ENCODE results near the gene FGB. TPM values are rescaled to one million over a fixed set of nuclear protein-coding genes. Genes with fewer than 3 reads are reported as not detected.

The FGB gene
- total and polyA plus RNA-seq, 2 of the 13 experiments (the other 11 are each of a cell fraction or from before 2014, with no cell fraction given): 226 to 784 TPM

DNA sequence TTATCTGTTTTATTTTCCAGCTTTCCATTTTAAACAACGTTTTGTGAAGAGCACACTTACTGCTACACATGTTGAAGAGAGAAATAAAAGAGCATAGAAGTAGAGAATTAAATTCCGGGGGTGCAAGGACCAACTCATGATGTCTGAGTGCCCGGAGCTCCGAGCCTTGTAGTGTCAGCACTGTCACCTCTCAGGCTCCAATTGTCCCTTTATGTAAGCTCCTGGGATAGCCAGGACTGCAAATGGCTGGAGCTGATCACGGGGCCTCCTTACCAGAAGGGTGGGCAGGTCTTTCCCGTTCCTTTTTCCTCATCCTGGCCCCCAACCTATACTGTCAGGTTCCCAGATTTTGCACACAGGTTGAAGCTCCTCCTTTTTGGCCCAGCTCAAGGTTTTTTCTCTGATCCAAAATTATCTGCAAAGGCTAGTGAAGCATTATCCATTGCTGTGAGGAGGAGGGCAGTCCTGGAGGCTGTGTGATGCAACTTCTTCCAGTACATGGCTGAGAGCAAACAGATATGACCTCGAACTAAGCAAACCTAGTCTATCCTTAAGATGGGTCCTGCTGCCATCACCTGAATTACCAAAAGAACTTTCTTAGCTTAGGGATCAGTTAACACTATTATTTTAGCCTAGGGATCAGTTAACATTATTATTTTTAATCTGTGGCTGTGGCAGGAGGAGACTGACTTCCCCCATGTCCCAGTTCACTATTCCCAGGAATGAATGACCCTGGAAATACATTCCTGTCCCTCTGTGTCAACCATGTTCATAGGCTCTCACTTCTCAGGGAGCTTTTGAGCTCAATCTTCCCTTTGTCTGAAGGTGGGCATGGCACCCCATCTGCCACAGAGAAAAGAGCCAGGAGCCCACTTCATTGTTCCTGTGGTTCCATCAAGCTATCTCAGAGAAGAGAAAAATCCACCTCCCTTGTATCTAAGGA is 49.9 kb downstream of the FGB start, which contains the start of gene FGG (continued):
- no peak for TF ChIP-seq XRCC5 (optimal IDR thresholded peaks at IDR 0.05; ENCODE audit: low read length)
- no peak for TF ChIP-seq ZNF644 (CRISPR knock-in tag; IDR thresholded peaks at IDR 0.05; ENCODE audit: low read depth)
- TF ChIP-seq ZNF12 (CRISPR knock-in tag; IDR thresholded peaks at IDR 0.05): no peak
- no peak for TF ChIP-seq FOXP1 (IDR thresholded peaks at IDR 0.05)
- TF ChIP-seq FOXP1 (CRISPR knock-in tag; IDR thresholded peaks at IDR 0.05): 0 out of 2 replicates have a peak, but pooled peaks have one; percentile 5
- TF ChIP-seq CBX1 (IDR thresholded peaks at IDR 0.05; ENCODE audit: low read depth): peak; percentile 33
- 0 out of 2 replicates have a peak, but pooled peaks have one; percentile 14 for TF ChIP-seq JUN (CRISPR knock-in tag; IDR thresholded peaks at IDR 0.05)
- peak; percentile 89 for TF ChIP-seq SIN3A (IDR thresholded peaks at IDR 0.05; ENCODE audit: borderline replicate concordance, low read depth, low read length)
- TF ChIP-seq SIX4 (CRISPR knock-in tag; IDR thresholded peaks at IDR 0.05): peak; percentile 63; the same call in 1 of the 2 replicates
- TF ChIP-seq NFKBIZ (CRISPR knock-in tag; IDR thresholded peaks at IDR 0.05): peak; percentile 64; the same call in 1 of the 2 replicates
- TF ChIP-seq ZBTB38 (CRISPR knock-in tag; IDR thresholded peaks at IDR 0.05): 0 out of 2 replicates have a peak, but pooled peaks have one; percentile 56
- TF ChIP-seq NCOR1 (IDR thresholded peaks at IDR 0.05; ENCODE audit: borderline replicate concordance, low read length): peak; percentile 60; the same call in 1 of the 2 replicates
- TF ChIP-seq ZBTB7B (CRISPR knock-in tag; IDR thresholded peaks at IDR 0.05): peak; percentile 67; the same call in 1 of the 2 replicates
- 0 out of 2 replicates have a peak, but pooled peaks have one; percentile 24 for TF ChIP-seq ZNF121 (CRISPR knock-in tag; IDR thresholded peaks at IDR 0.05)
- TF ChIP-seq, protein P1, sequence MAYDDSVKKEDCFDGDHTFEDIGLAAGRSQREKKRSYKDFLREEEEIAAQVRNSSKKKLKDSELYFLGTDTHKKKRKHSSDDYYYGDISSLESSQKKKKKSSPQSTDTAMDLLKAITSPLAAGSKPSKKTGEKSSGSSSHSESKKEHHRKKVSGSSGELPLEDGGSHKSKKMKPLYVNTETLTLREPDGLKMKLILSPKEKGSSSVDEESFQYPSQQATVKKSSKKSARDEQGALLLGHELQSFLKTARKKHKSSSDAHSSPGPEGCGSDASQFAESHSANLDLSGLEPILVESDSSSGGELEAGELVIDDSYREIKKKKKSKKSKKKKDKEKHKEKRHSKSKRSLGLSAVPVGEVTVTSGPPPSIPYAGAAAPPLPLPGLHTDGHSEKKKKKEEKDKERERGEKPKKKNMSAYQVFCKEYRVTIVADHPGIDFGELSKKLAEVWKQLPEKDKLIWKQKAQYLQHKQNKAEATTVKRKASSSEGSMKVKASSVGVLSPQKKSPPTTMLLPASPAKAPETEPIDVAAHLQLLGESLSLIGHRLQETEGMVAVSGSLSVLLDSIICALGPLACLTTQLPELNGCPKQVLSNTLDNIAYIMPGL (CRISPR knock-in tag; IDR thresholded peaks at IDR 0.05; ENCODE audit: borderline replicate concordance in 1 of 2, low read depth in 1 of 2): peak in 1 of 2 experiments; percentile 20; a peak in 2 of 4 replicates
- TF ChIP-seq, protein P2, sequence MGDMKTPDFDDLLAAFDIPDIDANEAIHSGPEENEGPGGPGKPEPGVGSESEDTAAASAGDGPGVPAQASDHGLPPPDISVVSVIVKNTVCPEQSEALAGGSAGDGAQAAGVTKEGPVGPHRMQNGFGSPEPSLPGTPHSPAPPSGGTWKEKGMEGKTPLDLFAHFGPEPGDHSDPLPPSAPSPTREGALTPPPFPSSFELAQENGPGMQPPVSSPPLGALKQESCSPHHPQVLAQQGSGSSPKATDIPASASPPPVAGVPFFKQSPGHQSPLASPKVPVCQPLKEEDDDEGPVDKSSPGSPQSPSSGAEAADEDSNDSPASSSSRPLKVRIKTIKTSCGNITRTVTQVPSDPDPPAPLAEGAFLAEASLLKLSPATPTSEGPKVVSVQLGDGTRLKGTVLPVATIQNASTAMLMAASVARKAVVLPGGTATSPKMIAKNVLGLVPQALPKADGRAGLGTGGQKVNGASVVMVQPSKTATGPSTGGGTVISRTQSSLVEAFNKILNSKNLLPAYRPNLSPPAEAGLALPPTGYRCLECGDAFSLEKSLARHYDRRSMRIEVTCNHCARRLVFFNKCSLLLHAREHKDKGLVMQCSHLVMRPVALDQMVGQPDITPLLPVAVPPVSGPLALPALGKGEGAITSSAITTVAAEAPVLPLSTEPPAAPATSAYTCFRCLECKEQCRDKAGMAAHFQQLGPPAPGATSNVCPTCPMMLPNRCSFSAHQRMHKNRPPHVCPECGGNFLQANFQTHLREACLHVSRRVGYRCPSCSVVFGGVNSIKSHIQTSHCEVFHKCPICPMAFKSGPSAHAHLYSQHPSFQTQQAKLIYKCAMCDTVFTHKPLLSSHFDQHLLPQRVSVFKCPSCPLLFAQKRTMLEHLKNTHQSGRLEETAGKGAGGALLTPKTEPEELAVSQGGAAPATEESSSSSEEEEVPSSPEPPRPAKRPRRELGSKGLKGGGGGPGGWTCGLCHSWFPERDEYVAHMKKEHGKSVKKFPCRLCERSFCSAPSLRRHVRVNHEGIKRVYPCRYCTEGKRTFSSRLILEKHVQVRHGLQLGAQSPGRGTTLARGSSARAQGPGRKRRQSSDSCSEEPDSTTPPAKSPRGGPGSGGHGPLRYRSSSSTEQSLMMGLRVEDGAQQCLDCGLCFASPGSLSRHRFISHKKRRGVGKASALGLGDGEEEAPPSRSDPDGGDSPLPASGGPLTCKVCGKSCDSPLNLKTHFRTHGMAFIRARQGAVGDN (CRISPR knock-in tag; IDR thresholded peaks at IDR 0.05): peak; percentile 10; the same call in 1 of the 2 replicates
- TF ChIP-seq HOXA5 (CRISPR knock-in tag; IDR thresholded peaks at IDR 0.05): peak; percentile 58; the same call in 1 of the 2 replicates
- 0 out of 2 replicates have a peak, but pooled peaks have one; percentile 41 for TF ChIP-seq ZBTB3 (CRISPR knock-in tag; IDR thresholded peaks at IDR 0.05; ENCODE audit: borderline replicate concordance, low read depth)
- peak; percentile 46 for TF ChIP-seq TCF7 (IDR thresholded peaks at IDR 0.05; ENCODE audit: low read depth)
- TF ChIP-seq, protein P3, sequence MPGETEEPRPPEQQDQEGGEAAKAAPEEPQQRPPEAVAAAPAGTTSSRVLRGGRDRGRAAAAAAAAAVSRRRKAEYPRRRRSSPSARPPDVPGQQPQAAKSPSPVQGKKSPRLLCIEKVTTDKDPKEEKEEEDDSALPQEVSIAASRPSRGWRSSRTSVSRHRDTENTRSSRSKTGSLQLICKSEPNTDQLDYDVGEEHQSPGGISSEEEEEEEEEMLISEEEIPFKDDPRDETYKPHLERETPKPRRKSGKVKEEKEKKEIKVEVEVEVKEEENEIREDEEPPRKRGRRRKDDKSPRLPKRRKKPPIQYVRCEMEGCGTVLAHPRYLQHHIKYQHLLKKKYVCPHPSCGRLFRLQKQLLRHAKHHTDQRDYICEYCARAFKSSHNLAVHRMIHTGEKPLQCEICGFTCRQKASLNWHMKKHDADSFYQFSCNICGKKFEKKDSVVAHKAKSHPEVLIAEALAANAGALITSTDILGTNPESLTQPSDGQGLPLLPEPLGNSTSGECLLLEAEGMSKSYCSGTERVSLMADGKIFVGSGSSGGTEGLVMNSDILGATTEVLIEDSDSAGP (CRISPR knock-in tag; IDR thresholded peaks at IDR 0.05; ENCODE audit: borderline replicate concordance): peak; percentile 29; the same call in 1 of the 2 replicates
- no peak for TF ChIP-seq ATRX (CRISPR knock-in tag; IDR thresholded peaks at IDR 0.05; ENCODE audit: borderline replicate concordance)
